Measurements from ENCODE around the gene PTPRM.

PTPRM gene

DNA sequence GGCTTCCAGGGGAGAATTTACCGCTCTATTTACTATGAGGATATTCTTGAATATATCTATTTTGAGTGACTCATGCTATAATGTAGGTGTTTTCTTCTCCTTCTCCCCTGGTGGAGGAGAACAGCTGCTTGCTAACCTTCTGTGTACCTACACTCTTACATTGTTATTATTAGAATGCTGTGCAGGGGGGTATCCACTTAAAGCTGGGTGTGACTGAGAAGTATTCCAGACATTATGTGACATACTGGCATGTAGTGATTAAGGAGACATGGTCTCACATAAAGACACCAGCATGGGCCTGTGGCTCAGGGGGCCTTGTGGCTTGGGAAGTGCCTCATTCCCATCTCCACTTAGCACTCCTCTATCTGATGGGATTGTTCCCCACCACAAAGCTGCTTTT is 287.9 kb downstream of the PTPRM start:
- no peak for ATAC-seq
- TF ChIP-seq TCF4 (CRISPR knock-in tag; IDR thresholded peaks at IDR 0.05; ENCODE audit: borderline replicate concordance), result no peak
- TF ChIP-seq ESRRG (CRISPR knock-in tag; IDR thresholded peaks at IDR 0.05), result no peak
- TF ChIP-seq, protein P1, sequence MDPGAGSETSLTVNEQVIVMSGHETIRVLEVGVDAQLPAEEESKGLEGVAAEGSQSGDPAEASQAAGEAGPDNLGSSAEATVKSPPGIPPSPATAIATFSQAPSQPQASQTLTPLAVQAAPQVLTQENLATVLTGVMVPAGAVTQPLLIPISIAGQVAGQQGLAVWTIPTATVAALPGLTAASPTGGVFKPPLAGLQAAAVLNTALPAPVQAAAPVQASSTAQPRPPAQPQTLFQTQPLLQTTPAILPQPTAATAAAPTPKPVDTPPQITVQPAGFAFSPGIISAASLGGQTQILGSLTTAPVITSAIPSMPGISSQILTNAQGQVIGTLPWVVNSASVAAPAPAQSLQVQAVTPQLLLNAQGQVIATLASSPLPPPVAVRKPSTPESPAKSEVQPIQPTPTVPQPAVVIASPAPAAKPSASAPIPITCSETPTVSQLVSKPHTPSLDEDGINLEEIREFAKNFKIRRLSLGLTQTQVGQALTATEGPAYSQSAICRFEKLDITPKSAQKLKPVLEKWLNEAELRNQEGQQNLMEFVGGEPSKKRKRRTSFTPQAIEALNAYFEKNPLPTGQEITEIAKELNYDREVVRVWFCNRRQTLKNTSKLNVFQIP (CRISPR knock-in tag; IDR thresholded peaks at IDR 0.05; ENCODE audit: borderline replicate concordance, low read depth), result no peak
- TF ChIP-seq TOX (CRISPR knock-in tag; IDR thresholded peaks at IDR 0.05; ENCODE audit: borderline replicate concordance), result no peak
- TF ChIP-seq ARNTL (CRISPR knock-in tag; IDR thresholded peaks at IDR 0.05; ENCODE audit: borderline replicate concordance, low read depth), result no peak
- no peak for TF ChIP-seq ZFP30 (CRISPR knock-in tag; IDR thresholded peaks at IDR 0.05)
- no peak for TF ChIP-seq PPARA (CRISPR knock-in tag; IDR thresholded peaks at IDR 0.05; ENCODE audit: borderline replicate concordance)
- TF ChIP-seq SNAI2 (CRISPR knock-in tag; IDR thresholded peaks at IDR 0.05), result no peak
- TF ChIP-seq, protein P2, sequence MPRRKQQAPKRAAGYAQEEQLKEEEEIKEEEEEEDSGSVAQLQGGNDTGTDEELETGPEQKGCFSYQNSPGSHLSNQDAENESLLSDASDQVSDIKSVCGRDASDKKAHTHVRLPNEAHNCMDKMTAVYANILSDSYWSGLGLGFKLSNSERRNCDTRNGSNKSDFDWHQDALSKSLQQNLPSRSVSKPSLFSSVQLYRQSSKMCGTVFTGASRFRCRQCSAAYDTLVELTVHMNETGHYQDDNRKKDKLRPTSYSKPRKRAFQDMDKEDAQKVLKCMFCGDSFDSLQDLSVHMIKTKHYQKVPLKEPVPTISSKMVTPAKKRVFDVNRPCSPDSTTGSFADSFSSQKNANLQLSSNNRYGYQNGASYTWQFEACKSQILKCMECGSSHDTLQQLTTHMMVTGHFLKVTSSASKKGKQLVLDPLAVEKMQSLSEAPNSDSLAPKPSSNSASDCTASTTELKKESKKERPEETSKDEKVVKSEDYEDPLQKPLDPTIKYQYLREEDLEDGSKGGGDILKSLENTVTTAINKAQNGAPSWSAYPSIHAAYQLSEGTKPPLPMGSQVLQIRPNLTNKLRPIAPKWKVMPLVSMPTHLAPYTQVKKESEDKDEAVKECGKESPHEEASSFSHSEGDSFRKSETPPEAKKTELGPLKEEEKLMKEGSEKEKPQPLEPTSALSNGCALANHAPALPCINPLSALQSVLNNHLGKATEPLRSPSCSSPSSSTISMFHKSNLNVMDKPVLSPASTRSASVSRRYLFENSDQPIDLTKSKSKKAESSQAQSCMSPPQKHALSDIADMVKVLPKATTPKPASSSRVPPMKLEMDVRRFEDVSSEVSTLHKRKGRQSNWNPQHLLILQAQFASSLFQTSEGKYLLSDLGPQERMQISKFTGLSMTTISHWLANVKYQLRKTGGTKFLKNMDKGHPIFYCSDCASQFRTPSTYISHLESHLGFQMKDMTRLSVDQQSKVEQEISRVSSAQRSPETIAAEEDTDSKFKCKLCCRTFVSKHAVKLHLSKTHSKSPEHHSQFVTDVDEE (CRISPR knock-in tag; IDR thresholded peaks at IDR 0.05), result no peak
- TF ChIP-seq CSDC2 (CRISPR knock-in tag; IDR thresholded peaks at IDR 0.05), result no peak
- no peak for TF ChIP-seq GLIS3 (CRISPR knock-in tag; IDR thresholded peaks at IDR 0.05)
- TF ChIP-seq, protein P3, sequence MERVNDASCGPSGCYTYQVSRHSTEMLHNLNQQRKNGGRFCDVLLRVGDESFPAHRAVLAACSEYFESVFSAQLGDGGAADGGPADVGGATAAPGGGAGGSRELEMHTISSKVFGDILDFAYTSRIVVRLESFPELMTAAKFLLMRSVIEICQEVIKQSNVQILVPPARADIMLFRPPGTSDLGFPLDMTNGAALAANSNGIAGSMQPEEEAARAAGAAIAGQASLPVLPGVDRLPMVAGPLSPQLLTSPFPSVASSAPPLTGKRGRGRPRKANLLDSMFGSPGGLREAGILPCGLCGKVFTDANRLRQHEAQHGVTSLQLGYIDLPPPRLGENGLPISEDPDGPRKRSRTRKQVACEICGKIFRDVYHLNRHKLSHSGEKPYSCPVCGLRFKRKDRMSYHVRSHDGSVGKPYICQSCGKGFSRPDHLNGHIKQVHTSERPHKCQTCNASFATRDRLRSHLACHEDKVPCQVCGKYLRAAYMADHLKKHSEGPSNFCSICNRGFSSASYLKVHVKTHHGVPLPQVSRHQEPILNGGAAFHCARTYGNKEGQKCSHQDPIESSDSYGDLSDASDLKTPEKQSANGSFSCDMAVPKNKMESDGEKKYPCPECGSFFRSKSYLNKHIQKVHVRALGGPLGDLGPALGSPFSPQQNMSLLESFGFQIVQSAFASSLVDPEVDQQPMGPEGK (CRISPR knock-in tag; IDR thresholded peaks at IDR 0.05; ENCODE audit: borderline replicate concordance), result no peak
- no peak for TF ChIP-seq ZNF8 (CRISPR knock-in tag; IDR thresholded peaks at IDR 0.05)
- TF ChIP-seq CSRNP3 (CRISPR knock-in tag; IDR thresholded peaks at IDR 0.05), result no peak

DNA sequence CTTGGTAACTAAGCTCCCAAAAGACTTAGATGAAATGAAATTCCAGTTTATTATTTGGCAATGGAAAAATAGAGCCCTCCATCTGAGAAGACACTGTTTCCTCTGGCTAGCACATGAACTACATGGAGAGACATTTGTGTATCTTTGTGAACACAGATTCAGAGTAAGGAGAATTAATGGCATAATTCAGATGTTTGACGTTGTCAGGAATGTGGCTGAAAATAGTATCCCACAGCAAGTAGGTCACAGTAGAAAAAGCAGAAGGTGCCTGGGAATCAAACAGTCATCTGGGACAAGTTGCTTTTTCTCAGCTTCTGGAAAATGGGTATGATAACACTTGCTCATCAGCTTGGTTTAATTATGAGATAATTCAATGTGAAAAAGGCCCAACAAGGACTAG is 288.6 kb downstream of the PTPRM start:
- ATAC-seq, result no peak
- TF ChIP-seq ZFP3 (CRISPR knock-in tag; IDR thresholded peaks at IDR 0.05) (no peak), OSR1 (CRISPR knock-in tag; IDR thresholded peaks at IDR 0.05) (no peak), CREB5 (CRISPR knock-in tag; IDR thresholded peaks at IDR 0.05; ENCODE audit: low read depth) (no peak), ARNTL (CRISPR knock-in tag; IDR thresholded peaks at IDR 0.05; ENCODE audit: borderline replicate concordance, low read depth) (no peak)
- TF ChIP-seq, protein P2 (CRISPR knock-in tag; IDR thresholded peaks at IDR 0.05), result no peak

- ATAC-seq, result no peak
- no peak for TF ChIP-seq TCF4 (CRISPR knock-in tag; IDR thresholded peaks at IDR 0.05; ENCODE audit: borderline replicate concordance)
- no peak for TF ChIP-seq RARB (CRISPR knock-in tag; IDR thresholded peaks at IDR 0.05)
- TF ChIP-seq, protein P3 (CRISPR knock-in tag; IDR thresholded peaks at IDR 0.05; ENCODE audit: borderline replicate concordance), result no peak
- no peak for TF ChIP-seq ZNF8 (CRISPR knock-in tag; IDR thresholded peaks at IDR 0.05)
- no peak for TF ChIP-seq ESRRG (CRISPR knock-in tag; IDR thresholded peaks at IDR 0.05)
- no peak for TF ChIP-seq TOX (CRISPR knock-in tag; IDR thresholded peaks at IDR 0.05; ENCODE audit: borderline replicate concordance)
- no peak for TF ChIP-seq ISL1 (CRISPR knock-in tag; IDR thresholded peaks at IDR 0.05)
- TF ChIP-seq ZC3H10 (CRISPR knock-in tag; IDR thresholded peaks at IDR 0.05), result no peak
- TF ChIP-seq CSRNP3 (CRISPR knock-in tag; IDR thresholded peaks at IDR 0.05), result no peak
Measured at GRCh38 chr18:7856116-7856515, 289.0 kb downstream of the PTPRM start.

Data from SK-N-SH treated with all-trans-retinoic acid at 6 μM for 48 hours (cell line).